WTC11 (cell line): Measurements from ENCODE around the gene GALNT5.

Source experiments
- ESRRA ChIP-seq: sonication (generic); formaldehyde crosslinking; IDR thresholded peaks from 2 replicates; pipeline ENCODE4 v1.8.1; 2022; ENCODE audit warnings: mild to moderate bottlenecking, missing genetic modification reagents, borderline replicate concordance
- ETV6 ChIP-seq: sonication (generic); formaldehyde crosslinking; IDR thresholded peaks from 2 replicates; pipeline ENCODE4 v1.8.1; 2022; ENCODE audit warnings: mild to moderate bottlenecking, missing genetic modification reagents
- MYBL2 ChIP-seq: sonication (generic); formaldehyde crosslinking; IDR thresholded peaks from 2 replicates; pipeline ENCODE4 v1.8.1; 2023; ENCODE audit warnings: mild to moderate bottlenecking, moderate library complexity, missing genetic modification reagents
- SP1 ChIP-seq: sonication (generic); formaldehyde crosslinking; conservative IDR thresholded peaks from 2 replicates; pipeline ENCODE4 v1.8.1; 2022; ENCODE audit warnings: missing genetic modification reagents
- TEAD1 ChIP-seq: sonication (generic); formaldehyde crosslinking; IDR thresholded peaks from 2 replicates; pipeline ENCODE4 v1.8.0; 2022; ENCODE audit warnings: mild to moderate bottlenecking, missing genetic modification reagents
- TEAD4 ChIP-seq: sonication (generic); formaldehyde crosslinking; IDR thresholded peaks from 2 replicates; pipeline ENCODE4 v1.8.0; 2022; ENCODE audit warnings: mild to moderate bottlenecking, missing genetic modification reagents
- USF2 ChIP-seq: sonication (generic); formaldehyde crosslinking; IDR thresholded peaks from 2 replicates; pipeline ENCODE4 v1.8.1; 2023; ENCODE audit warnings: mild to moderate bottlenecking, missing genetic modification reagents, moderate library complexity
- ZBTB21 ChIP-seq: sonication (generic); formaldehyde crosslinking; IDR thresholded peaks from 2 replicates; pipeline ENCODE4 v1.8.1; 2023; ENCODE audit warnings: mild to moderate bottlenecking, missing genetic modification reagents, borderline replicate concordance
- ZNF281 ChIP-seq: sonication (generic); formaldehyde crosslinking; IDR thresholded peaks from 2 replicates; pipeline ENCODE4 v1.8.0; 2023; ENCODE audit warnings: mild to moderate bottlenecking, missing genetic modification reagents
- TF ChIP-seq, protein P1 (sequence below): fragments of 200-600 bp; IDR thresholded peaks from 2 replicates; pipeline ENCODE4 v1.8.0; 2022; ENCODE audit warnings: antibody characterized with exemption
- TF ChIP-seq, protein P2 (sequence below): sonication (generic); formaldehyde crosslinking; IDR thresholded peaks from 2 replicates; pipeline ENCODE4 v1.8.1; 2022; ENCODE audit warnings: low read depth, missing genetic modification reagents, borderline replicate concordance

- TF ChIP-seq, protein P1, sequence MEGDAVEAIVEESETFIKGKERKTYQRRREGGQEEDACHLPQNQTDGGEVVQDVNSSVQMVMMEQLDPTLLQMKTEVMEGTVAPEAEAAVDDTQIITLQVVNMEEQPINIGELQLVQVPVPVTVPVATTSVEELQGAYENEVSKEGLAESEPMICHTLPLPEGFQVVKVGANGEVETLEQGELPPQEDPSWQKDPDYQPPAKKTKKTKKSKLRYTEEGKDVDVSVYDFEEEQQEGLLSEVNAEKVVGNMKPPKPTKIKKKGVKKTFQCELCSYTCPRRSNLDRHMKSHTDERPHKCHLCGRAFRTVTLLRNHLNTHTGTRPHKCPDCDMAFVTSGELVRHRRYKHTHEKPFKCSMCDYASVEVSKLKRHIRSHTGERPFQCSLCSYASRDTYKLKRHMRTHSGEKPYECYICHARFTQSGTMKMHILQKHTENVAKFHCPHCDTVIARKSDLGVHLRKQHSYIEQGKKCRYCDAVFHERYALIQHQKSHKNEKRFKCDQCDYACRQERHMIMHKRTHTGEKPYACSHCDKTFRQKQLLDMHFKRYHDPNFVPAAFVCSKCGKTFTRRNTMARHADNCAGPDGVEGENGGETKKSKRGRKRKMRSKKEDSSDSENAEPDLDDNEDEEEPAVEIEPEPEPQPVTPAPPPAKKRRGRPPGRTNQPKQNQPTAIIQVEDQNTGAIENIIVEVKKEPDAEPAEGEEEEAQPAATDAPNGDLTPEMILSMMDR: no peak
- TF ChIP-seq TEAD4 (CRISPR knock-in tag) (no peak), ESRRA (CRISPR knock-in tag) (no peak), SP1 (no peak), ETV6 (CRISPR knock-in tag) (no peak), TEAD1 (CRISPR knock-in tag) (no peak), ZNF281 (CRISPR knock-in tag) (no peak), USF2 (no peak), ZBTB21 (no peak), MYBL2 (no peak)
- TF ChIP-seq, protein P2, sequence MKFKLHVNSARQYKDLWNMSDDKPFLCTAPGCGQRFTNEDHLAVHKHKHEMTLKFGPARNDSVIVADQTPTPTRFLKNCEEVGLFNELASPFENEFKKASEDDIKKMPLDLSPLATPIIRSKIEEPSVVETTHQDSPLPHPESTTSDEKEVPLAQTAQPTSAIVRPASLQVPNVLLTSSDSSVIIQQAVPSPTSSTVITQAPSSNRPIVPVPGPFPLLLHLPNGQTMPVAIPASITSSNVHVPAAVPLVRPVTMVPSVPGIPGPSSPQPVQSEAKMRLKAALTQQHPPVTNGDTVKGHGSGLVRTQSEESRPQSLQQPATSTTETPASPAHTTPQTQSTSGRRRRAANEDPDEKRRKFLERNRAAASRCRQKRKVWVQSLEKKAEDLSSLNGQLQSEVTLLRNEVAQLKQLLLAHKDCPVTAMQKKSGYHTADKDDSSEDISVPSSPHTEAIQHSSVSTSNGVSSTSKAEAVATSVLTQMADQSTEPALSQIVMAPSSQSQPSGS: no peak
These were observed 62.9 kb downstream of the GALNT5 start for GRCh38 chr2:157320409-157320808.
